GM12872 (cell line): ENCODE results near the gene CHD9NB.

Experiments used
- TF ChIP-seq, protein P1 (sequence below): IDR thresholded peaks from 3 replicates; pipeline ENCODE4 v1.5.1; 2011; ENCODE audit warnings: low read depth, mild to moderate bottlenecking, low read length, moderate library complexity; ENCODE audit not compliant: insufficient read depth

Gene CHD9NB

DNA sequence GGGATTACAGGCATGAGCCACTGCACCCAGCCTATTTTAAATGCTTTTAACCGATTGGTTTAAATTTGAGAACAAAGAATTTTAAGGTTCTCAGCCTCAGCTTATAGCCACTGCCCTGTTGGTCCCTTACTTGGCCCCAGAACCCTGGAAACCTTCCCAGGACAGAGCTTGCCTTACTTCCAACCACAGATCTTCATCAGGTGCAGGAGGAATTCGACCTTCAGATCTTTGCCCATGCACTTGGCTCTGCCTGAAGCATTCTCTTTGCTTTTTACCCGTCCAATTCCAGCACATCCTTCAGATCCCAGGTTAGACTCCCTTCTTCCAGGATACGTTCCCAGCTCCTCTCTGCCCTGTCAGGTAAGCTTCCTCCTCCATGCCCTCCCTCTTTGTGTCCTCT, 29.8 kb upstream of the CHD9NB start:
- TF ChIP-seq, protein P1, sequence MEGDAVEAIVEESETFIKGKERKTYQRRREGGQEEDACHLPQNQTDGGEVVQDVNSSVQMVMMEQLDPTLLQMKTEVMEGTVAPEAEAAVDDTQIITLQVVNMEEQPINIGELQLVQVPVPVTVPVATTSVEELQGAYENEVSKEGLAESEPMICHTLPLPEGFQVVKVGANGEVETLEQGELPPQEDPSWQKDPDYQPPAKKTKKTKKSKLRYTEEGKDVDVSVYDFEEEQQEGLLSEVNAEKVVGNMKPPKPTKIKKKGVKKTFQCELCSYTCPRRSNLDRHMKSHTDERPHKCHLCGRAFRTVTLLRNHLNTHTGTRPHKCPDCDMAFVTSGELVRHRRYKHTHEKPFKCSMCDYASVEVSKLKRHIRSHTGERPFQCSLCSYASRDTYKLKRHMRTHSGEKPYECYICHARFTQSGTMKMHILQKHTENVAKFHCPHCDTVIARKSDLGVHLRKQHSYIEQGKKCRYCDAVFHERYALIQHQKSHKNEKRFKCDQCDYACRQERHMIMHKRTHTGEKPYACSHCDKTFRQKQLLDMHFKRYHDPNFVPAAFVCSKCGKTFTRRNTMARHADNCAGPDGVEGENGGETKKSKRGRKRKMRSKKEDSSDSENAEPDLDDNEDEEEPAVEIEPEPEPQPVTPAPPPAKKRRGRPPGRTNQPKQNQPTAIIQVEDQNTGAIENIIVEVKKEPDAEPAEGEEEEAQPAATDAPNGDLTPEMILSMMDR: no peak

DNA sequence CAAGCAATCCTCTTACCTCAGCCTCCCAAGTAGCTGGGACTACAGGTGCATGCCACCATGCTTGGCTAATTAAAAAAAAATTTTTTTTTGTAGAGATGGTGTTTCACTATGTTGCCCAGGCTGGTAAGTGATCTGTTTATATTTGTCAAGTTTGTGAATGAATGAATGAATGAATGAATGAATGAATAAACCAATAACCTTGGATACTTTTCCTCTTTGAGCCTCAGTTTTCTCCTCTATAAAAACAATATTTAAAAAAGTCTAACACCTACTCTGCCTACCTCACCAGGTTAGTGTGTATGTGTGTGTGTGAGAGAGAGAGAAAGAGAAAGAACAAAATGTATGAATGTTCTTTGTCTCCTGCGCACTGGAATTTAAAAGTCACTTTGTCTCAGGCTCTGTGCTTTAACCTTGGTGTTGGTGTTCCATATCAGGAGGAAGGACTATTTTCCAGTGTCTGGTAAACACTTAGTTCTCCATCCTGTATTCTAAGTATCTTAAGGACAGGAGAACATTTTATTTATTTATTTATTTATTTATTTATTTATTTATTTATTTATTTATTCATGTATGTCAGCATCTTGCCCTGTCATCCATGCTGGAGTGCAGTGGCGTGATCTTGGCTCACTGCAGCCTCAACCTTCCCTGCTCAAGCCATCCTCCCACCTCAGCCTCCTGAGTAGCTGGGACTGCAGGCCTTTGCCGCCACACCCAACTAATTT, 29.1 kb upstream of the CHD9NB start:
- TF ChIP-seq, protein P1: no peak

DNA sequence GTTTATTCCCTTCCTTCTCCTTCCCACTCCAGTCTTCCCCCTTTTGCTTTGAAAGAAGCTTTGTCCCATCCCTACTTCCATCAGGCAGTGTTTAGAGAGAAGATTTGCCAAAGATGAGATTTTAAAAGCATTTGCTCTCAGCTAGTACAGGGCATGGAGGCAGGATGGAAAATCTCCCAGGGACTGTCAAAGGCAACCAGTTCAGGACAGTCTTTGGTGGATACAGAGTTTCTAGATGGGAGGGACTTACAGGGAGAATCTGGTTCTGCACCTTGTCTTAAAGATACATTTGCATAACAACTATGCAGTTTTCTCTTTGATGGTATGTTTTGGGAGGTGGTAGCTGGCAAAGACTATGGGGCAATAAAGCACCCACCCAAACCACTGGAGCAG, 28.3 kb upstream of the CHD9NB start:
- TF ChIP-seq, protein P1: no peak

DNA sequence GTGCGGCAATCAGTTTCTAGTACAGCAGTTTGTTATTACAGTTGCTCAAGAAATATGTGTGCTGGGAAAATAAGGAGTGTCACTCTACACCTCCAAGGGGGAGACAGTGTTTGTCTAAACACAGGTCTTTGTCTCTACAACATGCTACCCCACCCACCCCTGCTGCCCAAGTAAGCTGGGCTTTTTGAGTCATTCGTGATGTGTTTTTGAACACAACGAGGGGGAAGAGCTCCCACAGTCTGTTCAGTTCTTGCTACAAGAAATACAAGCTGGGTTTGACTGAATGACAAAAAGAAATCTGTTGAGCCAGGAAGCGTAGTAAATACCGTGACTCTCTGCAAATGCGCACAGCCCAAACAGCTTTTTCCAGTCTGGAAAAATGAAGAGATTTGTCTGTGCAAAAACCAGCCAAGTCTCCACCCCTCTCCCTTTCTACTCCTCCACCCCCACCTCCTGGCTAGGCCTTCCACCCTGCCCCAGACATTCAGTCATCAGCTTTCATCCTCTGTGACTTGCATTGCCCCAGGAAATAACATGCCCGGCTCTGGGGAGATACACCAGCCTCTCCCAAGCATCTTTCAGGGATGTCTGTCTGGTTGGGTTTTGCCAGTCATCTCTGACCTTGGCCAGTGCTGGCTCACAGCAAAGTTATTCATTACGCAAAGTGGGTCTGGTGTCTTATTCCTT, 27.8 kb upstream of the CHD9NB start:
- TF ChIP-seq, protein P1: no peak

DNA sequence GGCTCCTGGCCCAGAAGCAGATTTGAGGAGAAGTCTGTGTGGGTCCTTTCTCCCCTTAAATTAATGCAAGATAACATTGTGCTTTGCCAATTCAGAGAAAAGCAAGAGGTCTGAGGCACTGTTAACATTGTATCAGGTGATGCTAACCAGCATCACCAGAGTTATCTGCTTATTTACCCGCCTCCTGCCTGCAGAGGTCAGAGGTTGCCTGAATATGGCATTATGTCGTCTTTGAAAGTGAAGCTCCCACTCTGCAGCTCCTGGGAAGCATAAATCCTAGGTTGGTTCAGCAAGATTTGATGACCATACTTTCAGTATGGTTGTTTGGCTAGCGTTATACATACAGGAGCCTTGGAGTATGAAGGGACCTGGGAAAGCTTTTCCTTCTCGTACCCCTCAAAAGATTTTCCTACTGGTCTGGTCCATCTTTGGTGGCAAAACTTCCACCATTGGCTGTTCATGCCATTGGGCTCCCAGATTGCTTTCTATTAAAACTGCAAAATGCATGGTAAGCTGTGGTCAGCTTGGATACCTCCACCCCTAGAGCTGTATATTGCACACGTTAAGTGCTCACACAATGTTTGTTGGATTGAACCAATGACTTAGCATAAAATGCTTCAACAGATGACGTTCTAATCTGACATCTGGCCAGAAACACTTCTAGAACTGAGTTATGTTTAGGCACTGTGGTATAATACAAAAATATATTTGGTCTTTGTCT, 26.2 kb upstream of the CHD9NB start:
- TF ChIP-seq, protein P1: no peak

DNA sequence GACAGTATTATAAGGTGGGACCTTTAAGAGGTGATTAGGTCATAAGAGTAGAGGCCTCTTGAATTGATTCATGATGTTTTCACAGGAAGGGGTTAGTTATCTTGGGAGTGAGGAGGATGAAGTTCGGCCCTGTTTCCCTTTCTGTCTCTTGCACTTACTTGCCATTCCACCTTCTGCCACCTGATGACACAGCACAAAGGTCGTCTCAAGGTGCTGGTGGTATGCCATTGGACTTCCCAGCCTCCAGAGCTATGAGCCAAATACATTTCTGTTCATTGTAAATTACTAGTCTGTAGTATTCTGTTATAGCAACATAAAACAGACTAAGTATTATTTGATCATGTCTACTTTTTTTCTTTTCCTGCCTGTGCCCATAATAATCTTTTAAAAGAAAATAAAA, 25.6 kb upstream of the CHD9NB start:
- TF ChIP-seq, protein P1: no peak

DNA sequence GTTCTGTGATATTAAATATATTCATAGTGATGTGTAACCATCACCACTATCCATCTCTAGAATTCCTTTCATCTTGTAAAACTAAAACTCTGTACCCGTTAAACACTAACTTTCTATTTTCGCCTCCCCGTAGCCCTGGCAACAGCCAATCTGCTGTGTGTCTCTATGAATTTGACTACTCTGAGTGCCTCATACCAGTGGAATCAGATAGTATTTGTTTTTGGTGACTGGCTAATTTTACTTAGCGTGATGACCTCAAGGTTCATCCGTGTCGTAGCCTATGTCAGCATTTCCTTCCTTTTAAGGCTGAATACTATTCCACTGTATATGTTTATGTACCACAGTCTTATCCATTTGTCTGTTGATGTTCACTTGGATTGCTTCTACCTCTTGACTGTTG, 20.3 kb upstream of the CHD9NB start:
- TF ChIP-seq, protein P1: no peak
